Measurements from ENCODE around the gene C16orf54.
"Not testable (repeated sequence)": the region's sequence is repeated elsewhere in the genome, so short reads cannot be mapped to it uniquely, and the experiment has no call there.

The C16orf54 gene

GRCh38 chr16:29726845-29727377 lies 18.9 kb downstream of the C16orf54 start:
- Histone ChIP-seq H3K27ac (no peak overlapping the region), H3K9me3 (ENCODE audit: low read depth, low read length) (no peaks in the 10 kb centered on the region), H3K9ac (ENCODE audit: insufficient read length) (no peak overlapping the region), H3K4me3 (no peak overlapping the region), H3K36me3 (ENCODE audit: insufficient read depth, low read length) (no peaks in the 10 kb centered on the region)
- TF ChIP-seq FOXP2 (optimal IDR thresholded peaks at IDR 0.05; ENCODE audit: control extremely low read depth, extremely low read length, insufficient read depth) (no peak), EZH2 (IDR thresholded peaks at IDR 0.05) (no peak), POLR2AphosphoS5 (IDR thresholded peaks at IDR 0.05; ENCODE audit: borderline replicate concordance, low read depth, low read length) (no peak)
- no peak for DNase-seq (ENCODE audit: low read depth, low spot score)

DNA sequence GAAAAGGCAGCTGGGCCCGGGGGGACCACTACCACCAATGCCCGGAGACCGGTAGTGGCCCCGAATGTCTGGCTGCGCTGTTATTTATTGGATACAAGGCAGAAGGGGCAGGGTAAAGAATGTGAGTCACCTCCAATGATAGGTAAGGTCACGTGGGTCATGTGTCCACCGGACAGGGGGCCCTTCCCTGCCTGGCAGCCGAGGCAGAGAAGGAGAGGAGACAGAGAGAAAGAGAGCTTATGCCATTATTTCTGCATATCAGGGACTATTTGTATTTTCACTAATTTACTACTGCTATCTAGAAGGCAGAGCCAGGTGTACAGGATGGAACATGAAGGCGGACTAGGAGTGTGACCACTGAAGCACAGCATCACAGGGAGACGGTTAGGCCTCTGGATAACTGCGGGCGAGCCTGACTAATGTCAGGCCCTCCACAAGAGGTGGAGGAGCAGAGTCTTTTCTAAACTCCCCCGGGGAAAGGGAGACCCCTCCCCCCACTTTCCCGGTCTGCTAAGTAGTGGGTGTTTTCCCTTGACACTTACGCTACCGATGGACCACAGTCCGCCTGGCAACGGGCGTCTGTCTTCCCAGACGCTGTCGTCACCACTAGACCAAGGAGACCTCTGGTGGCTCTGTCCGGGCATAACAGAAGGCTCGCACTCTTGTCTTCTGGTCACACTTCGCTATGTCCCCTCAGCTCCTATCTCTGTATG lies 24.5 kb downstream of the C16orf54 start:
- not testable (repeated sequence) for DNase-seq (ENCODE audit: low read depth, low spot score); H3K36me3 ChIP-seq (ENCODE audit: insufficient read depth, low read length); H3K9ac ChIP-seq (ENCODE audit: insufficient read length); H3K9me3 ChIP-seq (ENCODE audit: low read depth, low read length); H3K4me3 ChIP-seq; H3K27ac ChIP-seq

GRCh38 chr16:29720703-29721102 lies 25.1 kb downstream of the C16orf54 start:
- H3K4me3 ChIP-seq = no peak overlapping the region
- DNase-seq (ENCODE audit: low read depth, low spot score) = no peak
- no peak overlapping the region for H3K9ac ChIP-seq (ENCODE audit: insufficient read length)
- no peak for TF ChIP-seq EZH2 (IDR thresholded peaks at IDR 0.05)
- TF ChIP-seq FOXP2 (optimal IDR thresholded peaks at IDR 0.05; ENCODE audit: control extremely low read depth, extremely low read length, insufficient read depth) = no peak
- no peak for TF ChIP-seq POLR2AphosphoS5 (IDR thresholded peaks at IDR 0.05; ENCODE audit: borderline replicate concordance, low read depth, low read length)
- no peaks in the 10 kb centered on the region for H3K9me3 ChIP-seq (ENCODE audit: low read depth, low read length)
- no peaks in the 10 kb centered on the region for H3K36me3 ChIP-seq (ENCODE audit: insufficient read depth, low read length)
- no peak overlapping the region for H3K27ac ChIP-seq

- TF ChIP-seq FOXP2 (optimal IDR thresholded peaks at IDR 0.05; ENCODE audit: control extremely low read depth, extremely low read length, insufficient read depth) (no peak), EZH2 (IDR thresholded peaks at IDR 0.05) (no peak), POLR2AphosphoS5 (IDR thresholded peaks at IDR 0.05; ENCODE audit: borderline replicate concordance, low read depth, low read length) (no peak)
- Histone ChIP-seq H3K36me3 (ENCODE audit: insufficient read depth, low read length) (no peaks in the 10 kb centered on the region), H3K27ac (no peak overlapping the region)
These were observed 26.7 kb downstream of the C16orf54 start for GRCh38 chr16:29719063-29719462.

GRCh38 chr16:29717113-29717512 lies 28.7 kb downstream of the C16orf54 start:
- H3K9me3 ChIP-seq (ENCODE audit: low read depth, low read length) = no peaks in the 10 kb centered on the region
- H3K9ac ChIP-seq (ENCODE audit: insufficient read length) = no peak overlapping the region
- DNase-seq (ENCODE audit: low read depth, low spot score) = no peak
- TF ChIP-seq EZH2 (IDR thresholded peaks at IDR 0.05) (no peak), POLR2AphosphoS5 (IDR thresholded peaks at IDR 0.05; ENCODE audit: borderline replicate concordance, low read depth, low read length) (no peak), FOXP2 (optimal IDR thresholded peaks at IDR 0.05; ENCODE audit: control extremely low read depth, extremely low read length, insufficient read depth) (no peak)
- H3K36me3 ChIP-seq (ENCODE audit: insufficient read depth, low read length) = no peaks in the 10 kb centered on the region
- H3K27ac ChIP-seq = no peak overlapping the region
- no peak overlapping the region for H3K4me3 ChIP-seq

More at GRCh38 chr16:29719063-29719462, 26.7 kb downstream of the C16orf54 start:
- DNase-seq (ENCODE audit: low read depth, low spot score) = no peak
- Histone ChIP-seq H3K9me3 (ENCODE audit: low read depth, low read length) (no peaks in the 10 kb centered on the region), H3K9ac (ENCODE audit: insufficient read length) (no peak overlapping the region), H3K4me3 (no peak overlapping the region)

GRCh38 chr16:29714972-29715371 lies 30.8 kb downstream of the C16orf54 start:
- no peaks in the 10 kb centered on the region for H3K9me3 ChIP-seq (ENCODE audit: low read depth, low read length)
- DNase-seq (ENCODE audit: low read depth, low spot score) = no peak
- H3K27ac ChIP-seq = no peak overlapping the region
- H3K9ac ChIP-seq (ENCODE audit: insufficient read length) = no peak overlapping the region
- no peak overlapping the region for H3K4me3 ChIP-seq
- no peak for TF ChIP-seq EZH2 (IDR thresholded peaks at IDR 0.05)
- no peak for TF ChIP-seq POLR2AphosphoS5 (IDR thresholded peaks at IDR 0.05; ENCODE audit: borderline replicate concordance, low read depth, low read length)
- TF ChIP-seq FOXP2 (optimal IDR thresholded peaks at IDR 0.05; ENCODE audit: control extremely low read depth, extremely low read length, insufficient read depth) = no peak
- no peaks in the 10 kb centered on the region for H3K36me3 ChIP-seq (ENCODE audit: insufficient read depth, low read length)

DNA sequence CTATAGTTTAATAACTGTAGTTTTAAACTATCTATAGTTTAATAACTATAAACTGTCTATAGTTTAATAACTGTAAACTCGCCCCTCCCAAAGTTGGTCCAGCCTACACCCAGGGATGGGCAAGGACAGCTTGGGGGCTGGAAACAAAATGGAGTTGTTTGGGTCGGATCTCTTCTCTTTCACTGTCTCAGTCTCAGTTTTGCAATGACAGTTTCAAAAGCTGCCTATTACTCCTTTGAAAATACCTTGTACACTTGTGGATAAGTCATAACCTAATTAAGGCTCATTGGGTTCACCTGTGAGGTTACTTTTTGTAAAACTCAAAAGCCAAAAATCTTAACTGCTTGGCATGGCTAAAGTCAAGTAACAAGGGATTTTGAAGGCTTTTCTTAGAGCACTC lies 31.4 kb downstream of the C16orf54 start:
- no peak overlapping the region for H3K27ac ChIP-seq
- H3K9me3 ChIP-seq (ENCODE audit: low read depth, low read length) = no peaks in the 10 kb centered on the region
- DNase-seq (ENCODE audit: low read depth, low spot score) = no peak
- no peak for TF ChIP-seq POLR2AphosphoS5 (IDR thresholded peaks at IDR 0.05; ENCODE audit: borderline replicate concordance, low read depth, low read length)
- no peak overlapping the region for H3K9ac ChIP-seq (ENCODE audit: insufficient read length)
- no peaks in the 10 kb centered on the region for H3K36me3 ChIP-seq (ENCODE audit: insufficient read depth, low read length)
- H3K4me3 ChIP-seq = no peak overlapping the region

DNA sequence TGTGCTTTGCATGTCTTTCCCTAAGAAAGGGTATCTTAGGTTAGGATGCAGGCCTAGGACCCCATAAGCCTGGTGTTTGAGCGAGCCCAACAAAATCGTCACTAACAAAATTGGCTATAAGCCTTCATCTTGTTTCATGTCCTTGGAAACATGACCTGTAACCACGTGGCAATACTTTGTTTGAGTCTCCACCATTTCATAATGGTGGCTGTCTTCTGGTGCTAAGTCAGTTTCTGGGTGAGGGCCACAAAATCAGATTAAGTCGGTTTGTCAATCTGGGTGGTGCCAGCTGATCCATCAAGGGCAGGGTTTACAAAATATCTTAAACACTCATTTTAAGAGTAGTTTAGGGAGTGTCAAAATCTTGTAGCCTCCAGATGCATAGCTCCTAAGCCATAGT lies 33.0 kb downstream of the C16orf54 start:
- Histone ChIP-seq H3K4me3 (no peak overlapping the region), H3K36me3 (ENCODE audit: insufficient read depth, low read length) (no peaks in the 10 kb centered on the region), H3K9me3 (ENCODE audit: low read depth, low read length) (no peaks in the 10 kb centered on the region), H3K9ac (ENCODE audit: insufficient read length) (no peak overlapping the region), H3K27ac (no peak overlapping the region)
- DNase-seq (ENCODE audit: low read depth, low spot score) = no peak
- TF ChIP-seq POLR2AphosphoS5 (IDR thresholded peaks at IDR 0.05; ENCODE audit: borderline replicate concordance, low read depth, low read length) (no peak), EZH2 (IDR thresholded peaks at IDR 0.05) (no peak), FOXP2 (optimal IDR thresholded peaks at IDR 0.05; ENCODE audit: control extremely low read depth, extremely low read length, insufficient read depth) (no peak)

Data from SK-N-MC (cell line).